Activated naive CD4-positive, alpha-beta T cell treated with anti-CD3 and anti-CD28 coated beads, Interleukin-2, amount 10 ng/mL, durations not matched to agents 7 days and 5 days (primary cell): Measurements from ENCODE around the gene DIP2B.
"Not testable (repeated sequence)": the region's sequence is repeated elsewhere in the genome, so short reads cannot be mapped to it uniquely, and the experiment has no call there.

ENCODE experiments used
- CTCF ChIA-PET: fragments of 350-600 bp; sonication (Branson Sonifier 250); formaldehyde crosslinking; loops from one replicate; lab custom pipeline; 2021; ENCODE audit warnings: antibody characterized with exemption; lab: Charles Lee
- DNase-seq: peaks from one replicate; pipeline ENCODE4 v3.0.0-alpha.2; 2020
- H3K27ac Mint-ChIP-seq: one replicate; pipeline ENCODE4 v1.8.0; 2021; ENCODE audit warnings: mild to moderate bottlenecking, moderate library complexity, mixed read lengths
- H3K27me3 Mint-ChIP-seq: one replicate; pipeline ENCODE4 v1.8.0; 2021; ENCODE audit warnings: mild to moderate bottlenecking, mixed read lengths
- H3K36me3 Mint-ChIP-seq: one replicate; pipeline ENCODE4 v1.8.0; 2021; ENCODE audit warnings: mixed read lengths
- H3K4me1 Mint-ChIP-seq: one replicate; pipeline ENCODE4 v1.8.0; 2021; ENCODE audit warnings: mixed read lengths
- H3K4me3 Mint-ChIP-seq: one replicate; pipeline ENCODE4 v1.8.0; 2021; ENCODE audit warnings: mild to moderate bottlenecking, moderate library complexity, mixed read lengths
- H3K9me3 Mint-ChIP-seq: one replicate; pipeline ENCODE4 v1.8.0; 2021; ENCODE audit warnings: mixed read lengths

DIP2B gene

GRCh38 chr12:50504798-50505674 is at the start of gene DIP2B:
TSS of gene DIP2B (plus strand) at chr12:50504985. CDS start at chr12:50505141, 156 bp downstream.
- CTCF ChIA-PET: interaction anchor here (0.8 to 8.6 kb wide), 19 partner anchors 9 to 521 kb away, joined by 3 to 115 read pairs (median 4); partner anchors contain the start of genes ATF1 and SLC11A2
- DNase-seq: peak; percentile 97

GRCh38 chr12:50458606-50459005 is 46.2 kb upstream of the DIP2B start:
- Mint-ChIP-seq H3K27me3 (no peaks in the 10 kb centered on the region), H3K27ac (peak overlapping the region; percentile 7), H3K36me3 (peaks cover 28% of the 10 kb centered on the region), H3K9me3 (no peaks in the 10 kb centered on the region), H3K4me3 (no peak overlapping the region), H3K4me1 (no peaks in the 10 kb centered on the region)
- CTCF ChIA-PET: no interaction called here
- DNase-seq: no peak

More at GRCh38 chr12:50504798-50505674, at the start of gene DIP2B:
- Mint-ChIP-seq H3K4me3 (peak within 1 kb of the TSS; percentile 99), H3K27ac (peak within 1 kb of the TSS; percentile 95), H3K9me3 (no peaks in the 10 kb centered on the region), H3K36me3 (peaks cover 14% of the 10 kb centered on the region), H3K27me3 (no peaks in the 10 kb centered on the region), H3K4me1 (peaks cover 45% of the 10 kb centered on the region)

GRCh38 chr12:50467439-50467838 is 37.3 kb upstream of the DIP2B start:
- Mint-ChIP-seq H3K27ac (no peak overlapping the region), H3K9me3 (no peaks in the 10 kb centered on the region), H3K27me3 (no peaks in the 10 kb centered on the region), H3K4me1 (no peaks in the 10 kb centered on the region), H3K4me3 (no peak overlapping the region), H3K36me3 (peaks cover 34% of the 10 kb centered on the region)
- CTCF ChIA-PET: no interaction called here
- DNase-seq: no peak

- H3K9me3 Mint-ChIP-seq: no peaks in the 10 kb centered on the region
- H3K36me3 Mint-ChIP-seq: peaks cover 31% of the 10 kb centered on the region
- no peak overlapping the region for H3K27ac Mint-ChIP-seq
- DNase-seq: no peak
- H3K4me1 Mint-ChIP-seq: no peaks in the 10 kb centered on the region
- no peaks in the 10 kb centered on the region for H3K27me3 Mint-ChIP-seq
- CTCF ChIA-PET: no interaction called here
- no peak overlapping the region for H3K4me3 Mint-ChIP-seq
These were observed 27.4 kb upstream of the DIP2B start for GRCh38 chr12:50477241-50477832.

- DNase-seq: no peak
- H3K4me1 Mint-ChIP-seq: no peaks in the 10 kb centered on the region
- no peaks in the 10 kb centered on the region for H3K27me3 Mint-ChIP-seq
- CTCF ChIA-PET: no interaction called here
- no peaks in the 10 kb centered on the region for H3K9me3 Mint-ChIP-seq
- H3K36me3 Mint-ChIP-seq: peaks cover 4% of the 10 kb centered on the region
- H3K27ac Mint-ChIP-seq: no peak overlapping the region
- H3K4me3 Mint-ChIP-seq: no peak overlapping the region
These were observed 22.2 kb upstream of the DIP2B start for GRCh38 chr12:50482571-50482970.

- Mint-ChIP-seq H3K9me3 (no peaks in the 10 kb centered on the region), H3K4me1 (no peaks in the 10 kb centered on the region), H3K27me3 (no peaks in the 10 kb centered on the region), H3K4me3 (no peak overlapping the region), H3K36me3 (peaks cover 2% of the 10 kb centered on the region), H3K27ac (no peak overlapping the region)
- no peak for DNase-seq
- CTCF ChIA-PET: no interaction called here
These were observed 21.3 kb upstream of the DIP2B start for GRCh38 chr12:50483488-50483887.

- no peak overlapping the region for H3K27ac Mint-ChIP-seq
- H3K9me3 Mint-ChIP-seq: peaks cover 18% of the 10 kb centered on the region
- CTCF ChIA-PET: no interaction called here
- H3K4me1 Mint-ChIP-seq: no peaks in the 10 kb centered on the region
- no peak for DNase-seq
- H3K27me3 Mint-ChIP-seq: peaks cover 4% of the 10 kb centered on the region
- no peak overlapping the region for H3K4me3 Mint-ChIP-seq
- peaks cover 5% of the 10 kb centered on the region for H3K36me3 Mint-ChIP-seq
These were observed 16.0 kb upstream of the DIP2B start for GRCh38 chr12:50488801-50489200.

GRCh38 chr12:50498119-50498518 is 6.7 kb upstream of the DIP2B start:
- H3K4me3 Mint-ChIP-seq, H3K27me3 Mint-ChIP-seq, DNase-seq, CTCF ChIA-PET, H3K4me1 Mint-ChIP-seq: not testable (repeated sequence)
- Mint-ChIP-seq H3K36me3 (peaks cover 13% of the 10 kb centered on the region), H3K9me3 (peaks cover 40% of the 10 kb centered on the region), H3K27ac (peak overlapping the region; percentile 52)

GRCh38 chr12:50505675-50506530 is 1.1 kb downstream of the DIP2B start:
- CTCF ChIA-PET: interaction anchor here (0.7 to 8.6 kb wide), 13 partner anchors 9 to 838 kb away, joined by 3 to 115 read pairs (median 4); partner anchors contain the start of gene SLC11A2
- Mint-ChIP-seq H3K4me3 (peak overlapping the region; percentile 99), H3K4me1 (peaks cover 49% of the 10 kb centered on the region), H3K36me3 (peaks cover 14% of the 10 kb centered on the region), H3K9me3 (no peaks in the 10 kb centered on the region), H3K27ac (peak overlapping the region; percentile 95), H3K27me3 (no peaks in the 10 kb centered on the region)
- DNase-seq: no peak

- DNase-seq: no peak
- no peaks in the 10 kb centered on the region for H3K9me3 Mint-ChIP-seq
- CTCF ChIA-PET: interaction anchor here (0.7 to 8.6 kb wide), 9 partner anchors 11 to 837 kb away, joined by 3 to 115 read pairs (median 4); no protein-coding TSS in a partner anchor
- H3K27ac Mint-ChIP-seq: peak overlapping the region; percentile 87
- H3K27me3 Mint-ChIP-seq: no peaks in the 10 kb centered on the region
- H3K36me3 Mint-ChIP-seq: peaks cover 14% of the 10 kb centered on the region
- H3K4me3 Mint-ChIP-seq: peak overlapping the region; percentile 99
- peaks cover 49% of the 10 kb centered on the region for H3K4me1 Mint-ChIP-seq
These were observed 2.1 kb downstream of the DIP2B start for GRCh38 chr12:50506753-50507473.

GRCh38 chr12:50507474-50507838 is 2.7 kb downstream of the DIP2B start:
- no peaks in the 10 kb centered on the region for H3K9me3 Mint-ChIP-seq
- H3K4me1 Mint-ChIP-seq: peaks cover 51% of the 10 kb centered on the region
- H3K4me3 Mint-ChIP-seq: peak overlapping the region; percentile 99
- no peak for DNase-seq
- CTCF ChIA-PET: interaction anchor here (1.0 to 8.6 kb wide), 8 partner anchors 11 to 318 kb away, joined by 3 to 115 read pairs (median 4); no protein-coding TSS in a partner anchor
- no peaks in the 10 kb centered on the region for H3K27me3 Mint-ChIP-seq
- peaks cover 16% of the 10 kb centered on the region for H3K36me3 Mint-ChIP-seq
- peak overlapping the region; percentile 87 for H3K27ac Mint-ChIP-seq

- CTCF ChIA-PET: interaction anchor here (1.0 to 8.6 kb wide), 10 partner anchors 11 to 318 kb away, joined by 3 to 115 read pairs (median 4); no protein-coding TSS in a partner anchor
- peaks cover 56% of the 10 kb centered on the region for H3K4me1 Mint-ChIP-seq
- H3K27me3 Mint-ChIP-seq: no peaks in the 10 kb centered on the region
- DNase-seq: peak; percentile 66
- peaks cover 16% of the 10 kb centered on the region for H3K36me3 Mint-ChIP-seq
- H3K9me3 Mint-ChIP-seq: no peaks in the 10 kb centered on the region
- H3K4me3 Mint-ChIP-seq: peak overlapping the region; percentile 99
- peak overlapping the region; percentile 87 for H3K27ac Mint-ChIP-seq
These were observed 3.1 kb downstream of the DIP2B start for GRCh38 chr12:50507930-50508329.

- Mint-ChIP-seq H3K27ac (peak overlapping the region; percentile 87), H3K4me1 (peaks cover 61% of the 10 kb centered on the region)
- CTCF ChIA-PET: interaction anchor here (0.6 to 8.6 kb wide), 12 partner anchors 10 to 317 kb away, joined by 3 to 115 read pairs (median 4); no protein-coding TSS in a partner anchor
These were observed 3.6 kb downstream of the DIP2B start for GRCh38 chr12:50508414-50508813.

More at GRCh38 chr12:50508414-50508813, 3.6 kb downstream of the DIP2B start:
- Mint-ChIP-seq H3K4me3 (peak overlapping the region; percentile 99), H3K27me3 (no peaks in the 10 kb centered on the region), H3K36me3 (peaks cover 17% of the 10 kb centered on the region), H3K9me3 (no peaks in the 10 kb centered on the region)
- no peak for DNase-seq
